Hepatocyte (in vitro differentiated cells): ENCODE data around the gene RPL35. TPM values are rescaled to one million over a fixed set of nuclear protein-coding genes. Genes with fewer than 3 reads are reported as not detected.
A peak's percentile ranks its signal among the peaks of the same experiment; 100 is the strongest.

Experiments used
- DNase-seq: peaks from one replicate; pipeline ENCODE4 v3.0.0-alpha.2; 2016; ENCODE audit warnings: low spot score
- H2AFZ ChIP-seq: fragments of 200-600 bp; sonication (generic); 2 replicates; pipeline ENCODE4 v1.6.0; 2016; ENCODE audit warnings: antibody characterized with exemption, mild to moderate bottlenecking
- H3K27ac ChIP-seq: fragments of 200-600 bp; sonication (generic); 2 replicates; pipeline ENCODE4 v1.5.1; 2016; ENCODE audit warnings: mild to moderate bottlenecking
- H3K27me3 ChIP-seq: fragments of 200-600 bp; sonication (generic); 2 replicates; pipeline ENCODE4 v1.6.1; 2016
- H3K36me3 ChIP-seq: fragments of 200-600 bp; sonication (generic); replicated peaks from 2 replicates; pipeline ENCODE4 v1.5.1; 2016; ENCODE audit warnings: low read depth; ENCODE audit not compliant: insufficient read depth
- H3K4me1 ChIP-seq: fragments of 200-600 bp; sonication (generic); 2 replicates; pipeline ENCODE4 v1.5.1; 2016; ENCODE audit warnings: mild to moderate bottlenecking, moderate library complexity; ENCODE audit not compliant: insufficient read depth
- H3K4me2 ChIP-seq: fragments of 200-600 bp; sonication (generic); 2 replicates; pipeline ENCODE4 v1.6.0; 2016
- H3K4me3 ChIP-seq: fragments of 200-600 bp; sonication (generic); 2 replicates; pipeline ENCODE4 v1.5.1; 2016; ENCODE audit warnings: mild to moderate bottlenecking
- H3K79me2 ChIP-seq: fragments of 200-600 bp; sonication (generic); 2 replicates; pipeline ENCODE4 v1.6.0; 2017; ENCODE audit warnings: mild to moderate bottlenecking
- H3K9me2 ChIP-seq: fragments of 200-600 bp; sonication (generic); replicated peaks from 2 replicates; pipeline ENCODE4 v1.6.0; 2017; ENCODE audit warnings: mild to moderate bottlenecking; ENCODE audit not compliant: insufficient read depth
- H3K9me3 ChIP-seq: fragments of 200-600 bp; sonication (generic); 2 replicates; pipeline ENCODE4 v1.5.1; 2016; ENCODE audit warnings: low read depth, mild to moderate bottlenecking
- H4K20me1 ChIP-seq: fragments of 200-600 bp; sonication (generic); 2 replicates; pipeline ENCODE4 v1.6.0; 2016; ENCODE audit warnings: mild to moderate bottlenecking; ENCODE audit not compliant: insufficient read depth, poor library complexity, severe bottlenecking
- EZH2 ChIP-seq: fragments of 200-600 bp; sonication (generic); IDR thresholded peaks from 2 replicates; pipeline ENCODE4 v1.6.1; 2016; ENCODE audit warnings: antibody characterized with exemption, mild to moderate bottlenecking, borderline replicate concordance
- EZH2phosphoT487 ChIP-seq: fragments of 200-600 bp; sonication (generic); IDR thresholded peaks from one replicate; pipeline ENCODE4 v1.6.1; 2018; ENCODE audit warnings: antibody characterized with exemption, mild to moderate bottlenecking, low read depth, moderate library complexity; ENCODE audit not compliant: unreplicated experiment, severe bottlenecking
- WGBS: methylation state at CpG from one replicate; pipeline ENCODE4 v1.1.6; 2016; ENCODE audit warnings: low lambda C conversion rate; ENCODE audit errors: missing lambda C conversion rate; 5-methylcytosine and 5-hydroxymethylcytosine counted together
- polyA plus RNA-seq: library from polyadenylated mRNA; unstranded; fragments of >200 nt; fragmentation: Nextera tagmentation; extraction: Ambion mirVana; gene quantifications from 2 replicates; pipeline ENCODE4 v1.2.1, GENCODE V29; 2016
- total RNA-seq: library from RNA; depleted of rRNA; stranded (reverse); fragments of >200 nt; gene quantifications from 2 replicates; pipeline ENCODE4 v1.2.3, GENCODE V29; 2014
- TF ChIP-seq, protein P1 (sequence below): fragments of 200-600 bp; sonication (generic); IDR thresholded peaks from 2 replicates; pipeline ENCODE4 v1.5.1; 2016; ENCODE audit warnings: antibody characterized with exemption, mild to moderate bottlenecking; ENCODE audit not compliant: poor library complexity

The RPL35 gene
- total RNA-seq (1,257 and 1,574 TPM in 2 replicates), polyA plus RNA-seq (927 and 1,057 TPM in 2 replicates)

DNA sequence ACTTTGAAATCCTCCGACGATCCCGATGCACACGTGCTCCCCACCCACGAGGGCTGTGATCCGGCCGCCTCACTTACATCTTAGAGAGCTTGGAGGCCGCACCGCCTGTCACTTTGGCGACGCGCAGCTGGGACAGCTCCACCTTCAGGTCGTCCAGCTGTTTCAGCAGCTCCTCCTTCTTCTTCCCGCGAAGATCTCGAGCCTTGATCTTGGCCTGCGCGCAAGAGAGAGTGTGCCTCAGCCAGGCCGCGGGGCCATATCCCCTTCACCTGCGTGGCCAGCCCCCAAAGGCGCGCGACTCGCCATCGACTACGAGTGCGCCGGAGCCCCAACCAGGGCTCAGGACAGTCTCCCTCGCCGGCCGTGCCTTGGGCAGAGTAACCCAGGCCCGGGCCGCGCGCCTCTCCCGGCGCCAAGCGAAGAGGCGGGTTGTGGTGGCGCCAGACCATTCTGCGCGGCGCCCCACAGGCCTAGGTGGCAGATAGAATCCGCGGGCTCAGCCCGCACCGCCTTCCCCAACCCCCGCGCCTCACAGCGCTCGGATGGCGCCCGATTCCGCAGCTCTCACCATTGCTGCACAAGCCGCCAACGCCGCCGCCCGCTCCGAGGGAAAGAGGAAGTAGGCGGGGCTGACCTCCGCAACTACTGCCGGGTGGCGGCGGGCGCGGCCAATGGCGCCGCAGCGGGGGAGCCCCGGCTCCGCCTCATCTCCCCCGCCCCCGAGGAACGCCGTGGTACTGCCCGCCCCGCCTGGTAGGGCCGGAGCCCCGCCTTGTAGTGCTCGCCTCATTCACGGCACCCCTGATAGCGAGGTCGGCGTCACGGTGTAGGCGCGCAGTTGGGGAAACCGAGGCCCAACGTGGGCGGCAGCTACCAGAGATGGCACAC, at the start of gene RPL35, which contains the start of gene ARPC5L:
Gene RPL35 (minus strand): TSS at position 616 of the 888 bp plus-strand sequence. CDS start 45 bp downstream, at position 571.
Gene ARPC5L (plus strand): TSS at position 789 of the 888 bp plus-strand sequence. CDS start 7,161 bp downstream, outside the sequence.
- Histone ChIP-seq H3K79me2 (peaks cover 29% of the 10 kb centered on the region), H2AFZ (peak within 1 kb of the TSS; percentile 59), H3K27me3 (no peaks in the 10 kb centered on the region), H3K4me3 (peak within 1 kb of the TSS; percentile 90), H3K4me2 (peak within 1 kb of the TSS; percentile 99), H4K20me1 (peaks cover 48% of the 10 kb centered on the region), H3K9me2 (no peaks in the 10 kb centered on the region), H3K27ac (peak within 1 kb of the TSS; percentile 96), H3K9me3 (no peaks in the 10 kb centered on the region), H3K4me1 (peaks cover 13% of the 10 kb centered on the region), H3K36me3 (no peaks in the 10 kb centered on the region)
- no peak for TF ChIP-seq EZH2
- TF ChIP-seq, protein P1, sequence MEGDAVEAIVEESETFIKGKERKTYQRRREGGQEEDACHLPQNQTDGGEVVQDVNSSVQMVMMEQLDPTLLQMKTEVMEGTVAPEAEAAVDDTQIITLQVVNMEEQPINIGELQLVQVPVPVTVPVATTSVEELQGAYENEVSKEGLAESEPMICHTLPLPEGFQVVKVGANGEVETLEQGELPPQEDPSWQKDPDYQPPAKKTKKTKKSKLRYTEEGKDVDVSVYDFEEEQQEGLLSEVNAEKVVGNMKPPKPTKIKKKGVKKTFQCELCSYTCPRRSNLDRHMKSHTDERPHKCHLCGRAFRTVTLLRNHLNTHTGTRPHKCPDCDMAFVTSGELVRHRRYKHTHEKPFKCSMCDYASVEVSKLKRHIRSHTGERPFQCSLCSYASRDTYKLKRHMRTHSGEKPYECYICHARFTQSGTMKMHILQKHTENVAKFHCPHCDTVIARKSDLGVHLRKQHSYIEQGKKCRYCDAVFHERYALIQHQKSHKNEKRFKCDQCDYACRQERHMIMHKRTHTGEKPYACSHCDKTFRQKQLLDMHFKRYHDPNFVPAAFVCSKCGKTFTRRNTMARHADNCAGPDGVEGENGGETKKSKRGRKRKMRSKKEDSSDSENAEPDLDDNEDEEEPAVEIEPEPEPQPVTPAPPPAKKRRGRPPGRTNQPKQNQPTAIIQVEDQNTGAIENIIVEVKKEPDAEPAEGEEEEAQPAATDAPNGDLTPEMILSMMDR: peak; percentile 40
- WGBS: 2% methylated on average over 63 of the region's 92 CpGs
- peak; percentile 98 for DNase-seq

DNA sequence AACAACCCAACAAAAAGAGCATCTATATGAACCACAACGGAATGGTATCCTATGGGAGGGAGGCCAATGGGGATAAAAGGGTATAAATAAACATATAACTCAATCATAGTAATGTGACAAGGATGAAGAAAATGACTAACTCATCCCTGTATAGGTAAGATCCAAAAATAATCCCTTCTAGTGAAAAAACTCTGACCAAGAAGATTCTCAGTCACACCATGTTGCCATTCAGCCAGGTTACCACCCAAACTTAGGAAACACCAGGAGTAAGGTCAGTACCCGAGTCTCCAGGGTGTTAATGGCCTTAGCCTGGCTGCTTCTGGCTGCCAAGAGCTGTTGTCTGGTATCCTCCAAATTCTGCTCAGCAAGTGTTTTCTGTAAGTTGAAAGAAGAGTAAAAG, 46.3 kb upstream of the RPL35 start:
- no peaks in the 10 kb centered on the region for H3K9me3 ChIP-seq
- WGBS: 89% methylated on average over 2 of the region's 2 CpGs
- no peaks in the 10 kb centered on the region for H3K79me2 ChIP-seq
- H3K9me2 ChIP-seq: no peaks in the 10 kb centered on the region
- DNase-seq: no peak
- H3K4me2 ChIP-seq: no peak overlapping the region
- no peaks in the 10 kb centered on the region for H3K27me3 ChIP-seq
- H3K27ac ChIP-seq: no peak overlapping the region
- no peaks in the 10 kb centered on the region for H4K20me1 ChIP-seq
- H3K4me3 ChIP-seq: no peak overlapping the region
- no peaks in the 10 kb centered on the region for H3K36me3 ChIP-seq
- TF ChIP-seq EZH2phosphoT487 (no peak), EZH2 (no peak)
- TF ChIP-seq, protein P1: no peak
- H3K4me1 ChIP-seq: peaks cover 8% of the 10 kb centered on the region
- no peak overlapping the region for H2AFZ ChIP-seq

DNA sequence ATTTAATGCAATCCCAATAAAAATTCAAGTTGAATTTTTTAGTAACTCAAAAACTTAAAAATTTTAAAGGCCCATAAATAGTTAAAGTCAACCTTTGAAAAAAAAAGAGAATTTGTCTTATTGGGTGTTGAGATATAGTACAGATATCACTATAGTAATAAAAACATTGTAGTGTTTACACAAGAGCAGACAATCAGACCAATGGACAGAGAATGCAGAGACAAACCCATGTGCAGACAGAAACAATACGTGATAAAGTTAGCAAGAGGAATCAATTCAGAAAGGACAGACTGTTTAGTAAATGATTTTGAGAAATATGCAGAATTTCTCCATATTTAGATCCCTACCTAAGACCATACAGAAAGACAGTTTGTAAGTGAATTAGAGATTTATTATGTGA, 45.2 kb upstream of the RPL35 start:
- TF ChIP-seq EZH2 (no peak), EZH2phosphoT487 (no peak)
- TF ChIP-seq, protein P1: no peak

More for the DNA sequence above, 45.2 kb upstream of the RPL35 start:
- Histone ChIP-seq H3K27ac (peak overlapping the region; percentile 52), H3K36me3 (no peaks in the 10 kb centered on the region), H4K20me1 (no peaks in the 10 kb centered on the region), H3K9me3 (no peaks in the 10 kb centered on the region), H3K4me1 (peaks cover 8% of the 10 kb centered on the region), H3K9me2 (no peaks in the 10 kb centered on the region), H2AFZ (no peak overlapping the region), H3K79me2 (no peaks in the 10 kb centered on the region), H3K4me2 (no peak overlapping the region), H3K4me3 (no peak overlapping the region), H3K27me3 (no peaks in the 10 kb centered on the region)
- no peak for DNase-seq
- WGBS: 50% methylated on average over 1 of the region's 1 CpG
